HG02973 (cell line): ENCODE results near the gene DHRS3.

Experiments used
- ATAC-seq: cut with Tn5 transposase; IDR thresholded peaks from one replicate; pipeline ENCODE4 v1.9.1; 2021; ENCODE audit warnings: moderate library complexity; ENCODE audit not compliant: unreplicated experiment

Gene DHRS3

GRCh38 chr1:12599657-12600056 is 18.4 kb downstream of the DHRS3 start:
- ATAC-seq: no peak

- no peak for ATAC-seq
These were observed 19.0 kb downstream of the DHRS3 start for GRCh38 chr1:12598974-12599373.

- no peak for ATAC-seq
These were observed 20.2 kb downstream of the DHRS3 start for GRCh38 chr1:12597792-12598191.

DNA sequence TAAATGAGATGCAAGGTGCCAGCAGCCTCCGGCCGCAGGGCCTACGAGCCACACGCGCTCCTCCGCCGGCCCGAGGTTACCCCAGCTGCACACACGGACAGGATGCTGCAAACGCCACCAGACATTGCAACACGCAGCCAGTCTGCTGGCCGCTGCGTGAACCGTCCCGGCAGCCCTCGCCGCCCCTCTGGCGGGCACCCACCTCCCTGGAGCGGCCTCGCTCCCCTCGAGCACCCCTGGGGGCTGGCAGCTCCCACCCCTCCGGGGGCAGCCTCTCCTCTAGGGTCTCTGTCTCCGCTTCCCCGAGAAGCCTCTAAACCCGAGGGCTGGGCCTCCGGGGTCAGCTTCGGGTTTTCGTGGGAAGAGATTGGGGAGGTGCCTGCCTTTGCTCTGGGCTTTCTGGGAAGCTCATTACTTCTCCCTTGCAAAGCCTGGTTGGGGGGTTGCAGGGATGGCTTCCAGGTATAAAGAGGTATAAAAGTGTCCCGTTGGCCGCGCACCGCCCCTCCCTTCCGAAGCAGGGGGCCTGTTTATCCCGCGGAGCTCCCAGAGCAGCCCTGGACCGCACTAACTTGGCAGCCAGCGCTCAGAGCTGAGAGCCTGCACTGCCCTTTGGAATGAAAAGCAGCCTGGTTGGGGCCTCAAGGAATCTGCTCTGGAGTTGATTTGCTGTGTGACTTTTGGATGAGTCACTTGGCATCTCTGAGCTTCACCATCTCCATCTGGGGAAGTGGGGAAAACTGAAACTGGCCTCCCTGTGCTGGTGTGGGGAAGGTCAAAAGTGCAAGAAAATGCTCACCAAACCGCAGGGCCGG is 21.8 kb downstream of the DHRS3 start:
- ATAC-seq: peak; percentile 58

- no peak for ATAC-seq
These were observed 22.3 kb downstream of the DHRS3 start for GRCh38 chr1:12595757-12596006.

DNA sequence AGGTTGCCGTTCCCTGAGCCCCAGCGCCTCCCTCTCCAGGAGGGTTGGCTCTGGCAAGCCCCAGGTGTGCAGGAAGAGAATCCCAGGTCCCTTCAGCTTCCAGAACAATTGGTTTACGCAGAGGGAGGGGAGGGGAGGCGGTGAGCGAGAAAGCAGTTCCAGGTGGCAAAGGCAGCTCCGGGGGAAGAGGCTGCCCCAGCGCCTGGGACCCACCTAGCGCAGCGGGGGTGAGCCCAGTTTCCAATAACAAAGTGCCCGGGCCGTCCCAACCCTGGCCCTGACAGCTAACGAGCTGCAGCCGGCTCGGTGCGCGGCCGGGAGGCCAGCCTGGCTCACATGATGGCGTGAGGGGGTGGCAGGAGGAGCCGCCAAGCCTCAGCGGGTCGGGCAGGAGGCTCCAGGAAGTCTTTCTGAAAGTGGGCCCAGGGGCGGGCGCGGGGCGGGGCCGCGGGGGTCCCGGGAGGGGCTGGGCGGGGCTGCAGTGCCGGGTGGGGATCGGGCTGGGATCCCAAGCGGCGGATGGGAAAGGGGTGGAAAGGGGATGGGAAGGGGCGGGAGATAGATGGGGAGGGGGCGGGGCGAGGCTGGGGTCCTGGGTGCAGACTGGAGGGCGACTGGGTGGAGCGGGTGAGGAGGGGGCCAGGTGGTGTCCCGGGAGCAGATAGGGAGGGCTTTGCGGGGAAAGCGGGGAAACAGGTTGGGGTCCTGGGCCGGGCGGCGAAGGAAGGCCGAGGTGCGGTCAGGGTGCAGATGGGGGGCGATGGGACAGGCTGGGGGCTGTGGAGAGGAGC is 22.8 kb downstream of the DHRS3 start:
- ATAC-seq: no peak

- ATAC-seq: no peak
These were observed 23.5 kb downstream of the DHRS3 start for GRCh38 chr1:12594490-12594889.

DNA sequence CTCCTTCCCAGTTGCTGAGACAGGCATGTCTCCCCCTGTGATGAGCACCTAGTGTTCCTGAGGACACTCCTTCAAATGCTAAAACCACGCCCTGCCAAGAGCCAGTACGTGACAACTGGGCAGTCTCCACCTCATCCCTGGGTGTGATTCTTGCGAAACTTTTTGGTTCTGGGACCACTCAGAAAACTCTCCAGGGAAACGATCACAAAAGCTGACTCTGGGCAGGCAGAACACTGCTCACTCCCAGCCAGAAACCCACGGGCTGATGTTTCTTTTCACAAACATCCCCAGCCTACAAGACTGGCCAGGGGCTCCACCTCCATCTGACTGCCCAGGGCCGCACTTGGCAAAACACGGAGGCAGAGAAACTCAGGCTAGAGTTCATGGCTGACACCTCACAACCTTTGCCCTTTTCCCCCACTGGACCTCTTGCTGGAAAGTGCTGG is 24.4 kb downstream of the DHRS3 start:
- no peak for ATAC-seq

DNA sequence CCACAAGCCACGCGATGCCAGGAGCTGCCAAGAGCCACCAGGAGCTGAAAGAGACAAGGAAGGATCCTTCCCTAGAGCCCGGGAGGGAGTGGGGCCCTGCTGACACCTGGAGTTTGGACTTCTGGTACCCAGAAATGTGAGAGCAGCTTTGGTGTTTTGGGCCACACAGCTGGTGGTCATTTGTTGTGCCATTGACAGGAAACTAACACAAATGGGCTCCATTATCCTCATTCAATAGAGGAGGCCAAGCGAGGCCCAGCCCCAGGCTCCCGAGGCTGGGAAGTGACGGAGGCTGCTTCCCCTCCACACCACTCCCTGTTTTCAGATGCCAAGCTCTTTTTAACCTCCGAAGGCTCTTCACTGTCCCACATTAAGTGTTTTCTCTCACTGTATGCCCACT is 25.5 kb downstream of the DHRS3 start:
- no peak for ATAC-seq

DNA sequence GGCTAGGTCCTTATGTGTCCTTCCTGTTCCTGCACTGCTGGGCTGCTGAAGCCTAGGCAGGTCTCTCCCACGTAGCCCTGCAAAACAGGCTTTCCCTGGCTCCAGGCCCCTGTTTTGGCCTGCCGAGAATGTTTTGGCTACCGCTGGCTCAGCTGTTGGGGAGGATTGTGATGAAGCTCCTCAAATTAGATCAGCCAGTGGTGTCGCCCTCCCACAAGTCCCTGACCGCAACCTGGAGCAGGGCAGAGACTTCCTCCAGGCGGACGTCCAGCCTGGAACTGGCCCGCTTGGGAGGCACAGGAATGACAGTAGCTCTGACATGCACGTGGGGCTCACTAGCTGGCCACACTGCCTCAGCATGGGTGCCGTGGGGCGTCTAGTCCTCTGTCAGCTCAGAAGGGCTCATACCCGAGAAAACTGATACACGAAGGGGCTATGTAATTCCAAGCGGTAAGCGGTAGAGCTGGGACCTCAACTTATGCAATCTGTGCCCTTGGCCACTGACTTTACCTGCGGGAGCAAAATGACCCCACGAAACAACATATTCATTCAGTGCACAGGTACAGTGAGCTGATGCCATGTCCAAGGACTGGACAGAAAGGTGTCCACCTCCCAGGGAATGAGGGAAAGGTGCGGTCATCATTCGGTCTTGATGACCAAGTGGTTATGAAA is 26.6 kb downstream of the DHRS3 start:
- no peak for ATAC-seq

DNA sequence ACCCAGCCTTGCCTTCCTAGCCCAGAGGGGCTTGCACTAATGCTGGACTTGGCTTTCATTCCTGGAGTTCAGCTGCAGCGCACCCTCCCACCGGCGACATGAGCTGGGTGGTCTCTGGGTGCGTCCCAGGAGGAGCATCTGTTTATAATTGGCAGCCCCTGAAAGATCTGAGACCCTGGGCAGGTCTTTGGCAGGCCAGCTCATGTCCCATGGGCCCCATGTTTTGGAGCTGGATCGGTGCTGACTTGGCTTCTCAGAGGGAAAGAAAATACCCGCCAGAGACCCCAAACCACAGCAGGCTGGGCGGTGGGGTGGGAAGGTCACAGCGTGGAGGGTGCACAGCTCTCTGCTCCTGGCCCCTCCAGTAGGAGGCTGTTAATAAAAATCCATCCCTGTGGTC is 29.3 kb downstream of the DHRS3 start:
- no peak for ATAC-seq

GRCh38 chr1:12587981-12588640 is 29.9 kb downstream of the DHRS3 start:
- no peak for ATAC-seq

- no peak for ATAC-seq
These were observed 31.8 kb downstream of the DHRS3 start for GRCh38 chr1:12585951-12586942.

DNA sequence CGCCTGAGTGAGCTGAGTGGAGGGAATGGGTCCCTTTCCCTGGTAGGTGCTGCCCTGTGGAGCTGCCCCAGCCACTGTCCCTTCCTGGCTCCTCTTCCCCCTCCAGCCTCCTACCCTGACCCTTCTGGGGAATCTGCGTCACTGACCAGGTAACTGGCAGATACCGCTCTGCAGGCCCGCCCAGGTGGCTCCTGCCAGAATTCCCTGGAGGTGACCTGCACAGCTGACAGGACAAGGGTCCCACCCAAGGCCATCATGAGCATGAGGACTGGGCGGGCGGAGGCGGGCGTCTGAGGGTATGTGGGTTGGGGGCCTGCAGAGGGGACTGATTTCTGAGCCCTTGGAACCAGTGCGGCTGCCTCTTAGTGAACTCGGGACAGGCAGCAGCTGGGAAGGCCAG is 32.5 kb downstream of the DHRS3 start:
- no peak for ATAC-seq

DNA sequence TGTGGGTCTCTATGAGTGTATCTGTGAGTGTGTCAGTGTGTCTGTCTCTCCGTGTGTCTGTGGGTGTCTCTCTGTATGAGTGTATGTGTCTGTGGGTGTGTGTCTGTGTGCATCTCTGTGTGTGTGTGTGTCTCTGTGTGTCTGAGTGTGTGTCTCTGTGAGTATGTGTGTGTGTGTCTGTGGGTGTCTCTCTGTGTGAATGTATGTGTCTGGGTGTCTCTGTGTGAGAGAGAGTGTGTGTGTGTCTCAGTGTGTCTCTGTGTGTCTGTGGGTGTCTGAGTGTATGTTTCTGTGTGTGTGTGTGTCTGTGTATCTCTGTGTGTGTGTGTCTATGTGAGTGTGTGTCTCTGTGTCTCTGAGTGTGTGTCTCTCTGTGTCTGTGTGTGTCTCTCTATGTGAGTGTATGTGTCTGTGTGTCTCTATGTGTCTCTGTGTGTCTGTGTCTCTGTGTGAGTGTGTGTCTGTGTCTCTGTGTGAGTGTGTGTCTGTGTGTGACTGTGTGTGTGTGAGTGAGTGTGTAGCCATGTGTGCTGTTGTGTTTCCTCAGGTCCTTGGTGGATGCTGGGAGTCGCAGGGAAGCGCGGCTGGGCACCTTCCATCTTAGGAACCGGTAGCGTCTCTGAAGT is 33.0 kb downstream of the DHRS3 start:
- ATAC-seq: no peak

DNA sequence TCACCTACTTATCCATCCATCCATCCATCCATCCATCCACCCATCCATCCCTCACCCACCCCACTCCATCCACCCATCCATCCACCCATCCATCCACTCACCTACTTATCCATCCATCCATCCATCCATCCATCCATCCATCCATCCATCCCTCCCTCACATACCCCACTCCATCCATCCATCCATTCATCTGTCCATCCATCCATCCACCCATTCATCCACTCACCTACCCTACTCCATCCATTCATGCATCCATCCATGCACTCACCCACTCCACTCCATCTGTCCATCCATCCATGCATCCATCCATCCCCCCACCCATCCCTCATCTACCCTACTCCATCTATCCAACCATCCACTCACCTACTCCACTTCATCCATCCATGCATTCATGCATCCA is 34.5 kb downstream of the DHRS3 start:
- no peak for ATAC-seq

GRCh38 chr1:12582649-12583048 is 35.4 kb downstream of the DHRS3 start:
- ATAC-seq: no peak

GRCh38 chr1:12581179-12581578 is 36.8 kb downstream of the DHRS3 start:
- no peak for ATAC-seq

DNA sequence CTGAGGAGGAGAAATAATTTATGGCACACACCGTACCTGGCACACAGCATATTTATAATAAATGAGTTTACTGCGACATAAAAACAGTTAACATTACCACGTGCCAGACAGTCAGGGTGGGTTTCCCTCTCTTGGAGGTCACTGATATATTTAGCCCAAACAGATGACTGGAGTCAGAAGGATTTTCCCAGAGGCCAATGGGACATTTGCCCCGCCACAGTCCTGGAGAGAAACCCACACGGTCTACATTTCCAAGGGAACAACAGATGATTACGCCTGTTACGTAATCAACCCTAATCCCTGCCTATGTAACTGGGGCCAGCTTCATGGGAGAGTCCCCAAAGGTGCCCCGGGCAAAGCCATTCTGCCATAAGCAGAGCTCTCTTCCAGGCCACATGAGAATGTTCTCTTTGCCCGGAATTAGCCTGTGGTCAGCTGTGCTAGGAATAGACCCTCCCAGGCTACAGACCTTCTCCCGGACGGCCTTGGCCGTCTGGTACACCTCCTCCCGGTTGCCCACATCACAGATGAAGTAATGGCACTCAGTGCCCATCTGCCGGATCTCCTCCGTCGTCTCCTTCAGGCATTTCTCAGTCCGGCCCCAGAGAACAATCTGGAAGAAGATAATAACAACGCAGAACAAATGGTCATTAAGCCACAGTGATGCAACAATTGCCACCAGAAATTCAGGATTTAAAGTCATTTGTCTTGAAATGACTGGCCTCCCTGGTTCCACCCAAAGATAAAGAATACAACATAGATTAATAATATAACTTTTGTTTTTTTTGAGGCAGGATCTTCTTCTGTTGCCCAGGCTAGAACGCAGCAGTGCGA is 37.7 kb downstream of the DHRS3 start:
- no peak for ATAC-seq
